ENCODE results near the gene NFXL1. TPM values are rescaled to one million over a fixed set of nuclear protein-coding genes. Genes with fewer than 3 reads are reported as not detected.

NFXL1 gene
- polyA plus RNA-seq, 1 donor (not counting 4 experiments of a cell fraction or from before 2014, with no cell fraction given): 16.5 TPM

GRCh38 chr4:47838445-47838844, 75.9 kb downstream of the NFXL1 start:
- Histone ChIP-seq H3K79me2 (ENCODE audit: control insufficient read depth, insufficient read depth, low read length) (no peaks in the 10 kb centered on the region), H3K27ac (ENCODE audit: control insufficient read depth, insufficient read depth, low read length) (no peak overlapping the region), H4K20me1 (ENCODE audit: control insufficient read depth, extremely low read depth, insufficient read depth, low read length) (no peaks in the 10 kb centered on the region), H2AFZ (ENCODE audit: control insufficient read depth, low read length) (no peak overlapping the region), H3K27me3 (ENCODE audit: control insufficient read depth, extremely low read depth, insufficient read depth, low read length) (no peaks in the 10 kb centered on the region), H3K4me1 (ENCODE audit: control insufficient read depth, extremely low read depth, insufficient read depth, low read length) (peaks cover 13% of the 10 kb centered on the region), H3K9ac (ENCODE audit: control insufficient read depth, extremely low read depth, insufficient read depth, low read length) (no peak overlapping the region), H3K4me3 (ENCODE audit: control insufficient read depth in 2 of 3, extremely low read depth in 1 of 3, insufficient read depth in 2 of 3, low read depth in 1 of 3, low read length in 3 of 3) (no peak overlapping the region), H3K9me1 (ENCODE audit: control insufficient read depth, extremely low read depth, insufficient read depth, low read length) (no peaks in the 10 kb centered on the region), H3K9me3 (ENCODE audit: control insufficient read depth, low read depth, low read length) (no peaks in the 10 kb centered on the region), H3K36me3 (ENCODE audit: control insufficient read depth in 2 of 2, extremely low read depth in 1 of 2, insufficient read depth in 2 of 2, low read length in 2 of 2) (no peaks in the 10 kb centered on the region), H3K4me2 (ENCODE audit: control insufficient read depth, extremely low read depth, insufficient read depth, low read depth, low read length) (peak overlapping the region; percentile 90)
- DNase-seq (ENCODE audit: low read depth, low spot score) (no peak), FAIRE-seq (peak; percentile 29)
- TF ChIP-seq, protein P1, sequence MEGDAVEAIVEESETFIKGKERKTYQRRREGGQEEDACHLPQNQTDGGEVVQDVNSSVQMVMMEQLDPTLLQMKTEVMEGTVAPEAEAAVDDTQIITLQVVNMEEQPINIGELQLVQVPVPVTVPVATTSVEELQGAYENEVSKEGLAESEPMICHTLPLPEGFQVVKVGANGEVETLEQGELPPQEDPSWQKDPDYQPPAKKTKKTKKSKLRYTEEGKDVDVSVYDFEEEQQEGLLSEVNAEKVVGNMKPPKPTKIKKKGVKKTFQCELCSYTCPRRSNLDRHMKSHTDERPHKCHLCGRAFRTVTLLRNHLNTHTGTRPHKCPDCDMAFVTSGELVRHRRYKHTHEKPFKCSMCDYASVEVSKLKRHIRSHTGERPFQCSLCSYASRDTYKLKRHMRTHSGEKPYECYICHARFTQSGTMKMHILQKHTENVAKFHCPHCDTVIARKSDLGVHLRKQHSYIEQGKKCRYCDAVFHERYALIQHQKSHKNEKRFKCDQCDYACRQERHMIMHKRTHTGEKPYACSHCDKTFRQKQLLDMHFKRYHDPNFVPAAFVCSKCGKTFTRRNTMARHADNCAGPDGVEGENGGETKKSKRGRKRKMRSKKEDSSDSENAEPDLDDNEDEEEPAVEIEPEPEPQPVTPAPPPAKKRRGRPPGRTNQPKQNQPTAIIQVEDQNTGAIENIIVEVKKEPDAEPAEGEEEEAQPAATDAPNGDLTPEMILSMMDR (optimal IDR thresholded peaks at IDR 0.05 in 1 of 3, IDR thresholded peaks at IDR 0.05 in 1 of 3, conservative IDR thresholded peaks at IDR 0.05 in 1 of 3; ENCODE audit: extremely low read depth in 1 of 3, insufficient read depth in 2 of 3, low read length in 3 of 3): peak in 2 of 3 experiments; percentile 6
- no peak for TF ChIP-seq EZH2 (IDR thresholded peaks at IDR 0.05; ENCODE audit: low read length)
- dilution Hi-C loops (cut with MboI; ENCODE audit: extremely low pct_ligation_motif_present, low sequenced_read_pairs): no loop called here

DNA sequence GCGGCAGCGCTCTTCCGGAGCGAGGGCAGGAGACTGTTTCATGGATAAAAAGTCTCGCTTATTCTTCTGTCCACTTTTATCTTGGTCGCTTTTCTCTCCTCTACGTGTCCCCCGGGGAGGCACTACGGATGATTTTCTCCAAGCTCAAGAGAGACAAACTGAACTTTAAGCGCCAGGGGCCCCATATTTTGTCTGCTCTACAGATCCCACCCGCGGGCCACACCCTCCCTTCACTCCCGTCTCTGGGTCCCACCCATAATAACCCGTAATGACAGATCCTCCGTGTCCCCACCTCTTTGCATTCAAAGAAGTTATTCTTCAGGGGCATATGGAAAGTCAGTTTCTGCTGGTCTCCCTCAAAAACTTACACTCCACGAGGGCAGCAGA, 76.5 kb downstream of the NFXL1 start, which contains the start of gene CORIN:
TSS of gene CORIN (minus strand) at position 160 of the 387 bp plus-strand sequence. CDS start at position 42, 118 bp downstream.
- H3K4me1 ChIP-seq (ENCODE audit: control insufficient read depth, extremely low read depth, insufficient read depth, low read length): peaks cover 13% of the 10 kb centered on the region
- H3K36me3 ChIP-seq (ENCODE audit: control insufficient read depth in 2 of 2, extremely low read depth in 1 of 2, insufficient read depth in 2 of 2, low read length in 2 of 2): no peaks in the 10 kb centered on the region
- TF ChIP-seq, protein P1 (optimal IDR thresholded peaks at IDR 0.05 in 1 of 3, IDR thresholded peaks at IDR 0.05 in 1 of 3, conservative IDR thresholded peaks at IDR 0.05 in 1 of 3; ENCODE audit: extremely low read depth in 1 of 3, insufficient read depth in 2 of 3, low read length in 3 of 3): no peak
- TF ChIP-seq EZH2 (IDR thresholded peaks at IDR 0.05; ENCODE audit: low read length): no peak
- DNase-seq (ENCODE audit: low read depth, low spot score): no peak
- FAIRE-seq: no peak
- no peaks in the 10 kb centered on the region for H3K9me3 ChIP-seq (ENCODE audit: control insufficient read depth, low read depth, low read length)
- H3K79me2 ChIP-seq (ENCODE audit: control insufficient read depth, insufficient read depth, low read length): no peaks in the 10 kb centered on the region
- peak within 1 kb of the TSS; percentile 90 for H3K4me2 ChIP-seq (ENCODE audit: control insufficient read depth, extremely low read depth, insufficient read depth, low read depth, low read length)
- H3K9ac ChIP-seq (ENCODE audit: control insufficient read depth, extremely low read depth, insufficient read depth, low read length): peak within 1 kb of the TSS; percentile 51
- peak within 1 kb of the TSS; percentile 79 for H2AFZ ChIP-seq (ENCODE audit: control insufficient read depth, low read length)
- dilution Hi-C loops (cut with MboI; ENCODE audit: extremely low pct_ligation_motif_present, low sequenced_read_pairs): no loop called here
- no peaks in the 10 kb centered on the region for H3K27me3 ChIP-seq (ENCODE audit: control insufficient read depth, extremely low read depth, insufficient read depth, low read length)
- no peaks in the 10 kb centered on the region for H3K9me1 ChIP-seq (ENCODE audit: control insufficient read depth, extremely low read depth, insufficient read depth, low read length)
- H3K27ac ChIP-seq (ENCODE audit: control insufficient read depth, insufficient read depth, low read length): no peak within 1 kb of the TSS
- no peaks in the 10 kb centered on the region for H4K20me1 ChIP-seq (ENCODE audit: control insufficient read depth, extremely low read depth, insufficient read depth, low read length)
- H3K4me3 ChIP-seq (ENCODE audit: control insufficient read depth in 2 of 3, extremely low read depth in 1 of 3, insufficient read depth in 2 of 3, low read depth in 1 of 3, low read length in 3 of 3): peak within 1 kb of the TSS; percentile 43 to 65 (median 62)
